Progenitor cell of endocrine pancreas (in vitro differentiated cells): ENCODE measurements around the gene CLASP1. TPM values are rescaled to one million over a fixed set of nuclear protein-coding genes. Genes with fewer than 3 reads are reported as not detected.
A peak's percentile ranks its signal among the peaks of the same experiment; 100 is the strongest.
"Not testable (repeated sequence)": the region's sequence is repeated elsewhere in the genome, so short reads cannot be mapped to it uniquely, and the experiment has no call there.

Source experiments
- DNase-seq: peaks from one replicate; pipeline ENCODE4 v3.0.0; 2021; ENCODE audit warnings: low spot score; ENCODE audit not compliant: unreplicated experiment
- H3K27ac Mint-ChIP-seq: 2 replicates; pipeline ENCODE4 v1.8.0; 2021; ENCODE audit warnings: mild to moderate bottlenecking, moderate library complexity, mixed read lengths
- H3K27me3 Mint-ChIP-seq: 2 replicates; pipeline ENCODE4 v1.8.0; 2021; ENCODE audit warnings: mixed read lengths
- H3K36me3 Mint-ChIP-seq: 2 replicates; pipeline ENCODE4 v1.8.0; 2022; ENCODE audit warnings: mixed read lengths; ENCODE audit not compliant: insufficient read depth
- H3K4me1 Mint-ChIP-seq: 2 replicates; pipeline ENCODE4 v1.8.0; 2021; ENCODE audit warnings: low read depth, mixed read lengths
- H3K4me3 Mint-ChIP-seq: 2 replicates; pipeline ENCODE4 v1.8.0; 2021; ENCODE audit warnings: low read depth, mild to moderate bottlenecking, moderate library complexity, mixed read lengths
- H3K9me3 Mint-ChIP-seq: 2 replicates; pipeline ENCODE4 v1.8.0; 2021; ENCODE audit warnings: low read depth, mixed read lengths
- CTCF ChIP-seq: fragments of 200-600 bp; sonication (generic); IDR thresholded peaks from one replicate; pipeline ENCODE4 v1.5.0; 2021; ENCODE audit warnings: antibody characterized with exemption, mild to moderate bottlenecking; ENCODE audit not compliant: unreplicated experiment
- total RNA-seq: library from RNA; stranded (reverse); gene quantifications from 2 replicates; pipeline ENCODE4 v1.2.1, GENCODE V29; 2021

Gene CLASP1
- total RNA-seq, 1 donor from 2014 or later = 102 TPM

GRCh38 chr2:121346407-121346806, 302.9 kb downstream of the CLASP1 start:
- no peak for DNase-seq
- no peak for TF ChIP-seq CTCF
- Mint-ChIP-seq H3K9me3 (no peaks in the 10 kb centered on the region), H3K27me3 (no peaks in the 10 kb centered on the region), H3K4me1 (no peaks in the 10 kb centered on the region), H3K36me3 (peaks cover 30% of the 10 kb centered on the region), H3K4me3 (no peak overlapping the region), H3K27ac (no peak overlapping the region)

- no peak for DNase-seq
- H3K36me3 Mint-ChIP-seq = peaks cover 30% of the 10 kb centered on the region
- no peak overlapping the region for H3K4me3 Mint-ChIP-seq
- H3K27me3 Mint-ChIP-seq = no peaks in the 10 kb centered on the region
- H3K9me3 Mint-ChIP-seq = no peaks in the 10 kb centered on the region
- no peak for TF ChIP-seq CTCF
- no peaks in the 10 kb centered on the region for H3K4me1 Mint-ChIP-seq
- H3K27ac Mint-ChIP-seq = no peak overlapping the region
Measured at GRCh38 chr2:121345887-121346286, 303.4 kb downstream of the CLASP1 start.

GRCh38 chr2:121345101-121345500, 304.2 kb downstream of the CLASP1 start:
- H3K4me3 Mint-ChIP-seq = no peak overlapping the region
- no peaks in the 10 kb centered on the region for H3K9me3 Mint-ChIP-seq
- DNase-seq = no peak
- H3K27ac Mint-ChIP-seq = no peak overlapping the region
- no peaks in the 10 kb centered on the region for H3K4me1 Mint-ChIP-seq
- H3K27me3 Mint-ChIP-seq = no peaks in the 10 kb centered on the region
- no peak for TF ChIP-seq CTCF
- peaks cover 36% of the 10 kb centered on the region for H3K36me3 Mint-ChIP-seq

- Mint-ChIP-seq H3K36me3 (peaks cover 45% of the 10 kb centered on the region), H3K27ac (peak overlapping the region; percentile 62)
- H3K27me3 Mint-ChIP-seq, H3K4me1 Mint-ChIP-seq, H3K9me3 Mint-ChIP-seq, DNase-seq, H3K4me3 Mint-ChIP-seq: not testable (repeated sequence)
Measured at GRCh38 chr2:121343828-121344399, 305.3 kb downstream of the CLASP1 start.

- Mint-ChIP-seq H3K27ac (no peak overlapping the region), H3K36me3 (peaks cover 45% of the 10 kb centered on the region), H3K4me3 (no peak overlapping the region), H3K4me1 (no peaks in the 10 kb centered on the region), H3K27me3 (no peaks in the 10 kb centered on the region), H3K9me3 (no peaks in the 10 kb centered on the region)
- DNase-seq = no peak
- no peak for TF ChIP-seq CTCF
Measured at GRCh38 chr2:121343191-121343590, 306.1 kb downstream of the CLASP1 start.

GRCh38 chr2:121342751-121343150, 306.5 kb downstream of the CLASP1 start:
- no peak for DNase-seq
- TF ChIP-seq CTCF = no peak
- Mint-ChIP-seq H3K36me3 (peaks cover 44% of the 10 kb centered on the region), H3K27me3 (no peaks in the 10 kb centered on the region), H3K9me3 (no peaks in the 10 kb centered on the region), H3K4me1 (no peaks in the 10 kb centered on the region), H3K4me3 (no peak overlapping the region), H3K27ac (no peak overlapping the region)
